WTC11 (cell line): ENCODE results near the gene FXYD6. TPM values are rescaled to one million over a fixed set of nuclear protein-coding genes. Genes with fewer than 3 reads are reported as not detected.

Experiments used
- ATAC-seq: fragments of 200-7000 bp; cut with Tn5 transposase; 2 replicates; pipeline ENCODE4 v1.10.0; 2021; ENCODE audit warnings: mild to moderate bottlenecking, moderate library complexity
- CTCF ChIA-PET: fragments of 300-600 bp; sonication (Branson Sonifier 250); formaldehyde crosslinking; loops from one replicate; lab custom pipeline; 2021; ENCODE audit warnings: antibody characterized with exemption; lab: Charles Lee
- POLR2A ChIA-PET: fragments of 350-600 bp; sonication (Branson Sonifier 250); formaldehyde crosslinking; loops from one replicate; lab custom pipeline; 2021; ENCODE audit warnings: antibody characterized with exemption; lab: Charles Lee
- DNase-seq: peaks from one replicate; pipeline ENCODE4 v3.0.0; 2021; ENCODE audit warnings: low spot score
- H3K27ac Mint-ChIP-seq: 2 replicates; pipeline ENCODE4 v1.8.0; 2021; ENCODE audit warnings: mixed read lengths
- H3K27me3 Mint-ChIP-seq: 2 replicates; pipeline ENCODE4 v1.8.0; 2021; ENCODE audit warnings: low read depth, mild to moderate bottlenecking, moderate library complexity, mixed read lengths
- H3K36me3 Mint-ChIP-seq: 2 replicates; pipeline ENCODE4 v1.8.0; 2021; ENCODE audit warnings: mixed read lengths
- H3K4me1 Mint-ChIP-seq: 2 replicates; pipeline ENCODE4 v1.8.0; 2022; ENCODE audit warnings: mixed read lengths
- H3K4me3 Mint-ChIP-seq: 2 replicates; pipeline ENCODE4 v1.8.0; 2021; ENCODE audit warnings: mild to moderate bottlenecking, moderate library complexity, mixed read lengths
- H3K9me3 Mint-ChIP-seq: 2 replicates; pipeline ENCODE4 v1.8.0; 2021; ENCODE audit warnings: mixed read lengths
- GTF2I ChIP-seq: fragments of 250-450 bp; sonication (Bioruptor Pico); conservative IDR thresholded peaks from 2 replicates; pipeline ENCODE4 v1.4.0; 2021; ENCODE audit warnings: mild to moderate bottlenecking
- JUN ChIP-seq: sonication (generic); formaldehyde crosslinking; IDR thresholded peaks from 2 replicates; pipeline ENCODE4 v1.8.0; 2023; ENCODE audit warnings: mild to moderate bottlenecking, missing genetic modification reagents
- NFATC4 ChIP-seq: fragments of 250-450 bp; sonication (Bioruptor Pico); IDR thresholded peaks from 2 replicates; pipeline ENCODE4 v1.9.0; 2021; ENCODE audit warnings: mild to moderate bottlenecking
- PRRX2 ChIP-seq: fragments of 250-450 bp; sonication (Bioruptor Pico); IDR thresholded peaks from 2 replicates; pipeline ENCODE4 v1.8.0; 2021; ENCODE audit warnings: mild to moderate bottlenecking
- ZNF263 ChIP-seq: sonication (generic); formaldehyde crosslinking; IDR thresholded peaks from 2 replicates; pipeline ENCODE4 v1.8.1; 2022; ENCODE audit warnings: low read depth, mild to moderate bottlenecking, moderate library complexity, missing genetic modification reagents
- total RNA-seq: library from RNA; stranded (reverse); gene quantifications from 3 replicates; pipeline ENCODE4 v1.2.3, GENCODE V29; 2021
- TF ChIP-seq, protein P1 (sequence below): fragments of 250-450 bp; sonication (Bioruptor Pico); IDR thresholded peaks from 2 replicates; pipeline ENCODE4 v1.9.0; 2021; ENCODE audit warnings: mild to moderate bottlenecking
- TF ChIP-seq, protein P2 (sequence below): sonication (generic); formaldehyde crosslinking; IDR thresholded peaks from 2 replicates; pipeline ENCODE4 v1.8.0; 2022; ENCODE audit warnings: mild to moderate bottlenecking, missing genetic modification reagents
- TF ChIP-seq, protein P3 (sequence below): sonication (generic); formaldehyde crosslinking; IDR thresholded peaks from 2 replicates; pipeline ENCODE4 v1.8.1; 2023; ENCODE audit warnings: mild to moderate bottlenecking, moderate library complexity, missing genetic modification reagents
- TF ChIP-seq, protein P4 (sequence below): sonication (generic); formaldehyde crosslinking; IDR thresholded peaks from 2 replicates; pipeline ENCODE4 v1.8.0; 2022; ENCODE audit warnings: mild to moderate bottlenecking, missing genetic modification reagents
- TF ChIP-seq, protein P5 (sequence below): sonication (generic); formaldehyde crosslinking; IDR thresholded peaks from 2 replicates; pipeline ENCODE4 v1.8.1; 2023; ENCODE audit warnings: mild to moderate bottlenecking, missing genetic modification reagents, moderate library complexity

The FXYD6 gene
- total RNA-seq, 1 experiment from 2014 or later: 26.2 TPM

DNA sequence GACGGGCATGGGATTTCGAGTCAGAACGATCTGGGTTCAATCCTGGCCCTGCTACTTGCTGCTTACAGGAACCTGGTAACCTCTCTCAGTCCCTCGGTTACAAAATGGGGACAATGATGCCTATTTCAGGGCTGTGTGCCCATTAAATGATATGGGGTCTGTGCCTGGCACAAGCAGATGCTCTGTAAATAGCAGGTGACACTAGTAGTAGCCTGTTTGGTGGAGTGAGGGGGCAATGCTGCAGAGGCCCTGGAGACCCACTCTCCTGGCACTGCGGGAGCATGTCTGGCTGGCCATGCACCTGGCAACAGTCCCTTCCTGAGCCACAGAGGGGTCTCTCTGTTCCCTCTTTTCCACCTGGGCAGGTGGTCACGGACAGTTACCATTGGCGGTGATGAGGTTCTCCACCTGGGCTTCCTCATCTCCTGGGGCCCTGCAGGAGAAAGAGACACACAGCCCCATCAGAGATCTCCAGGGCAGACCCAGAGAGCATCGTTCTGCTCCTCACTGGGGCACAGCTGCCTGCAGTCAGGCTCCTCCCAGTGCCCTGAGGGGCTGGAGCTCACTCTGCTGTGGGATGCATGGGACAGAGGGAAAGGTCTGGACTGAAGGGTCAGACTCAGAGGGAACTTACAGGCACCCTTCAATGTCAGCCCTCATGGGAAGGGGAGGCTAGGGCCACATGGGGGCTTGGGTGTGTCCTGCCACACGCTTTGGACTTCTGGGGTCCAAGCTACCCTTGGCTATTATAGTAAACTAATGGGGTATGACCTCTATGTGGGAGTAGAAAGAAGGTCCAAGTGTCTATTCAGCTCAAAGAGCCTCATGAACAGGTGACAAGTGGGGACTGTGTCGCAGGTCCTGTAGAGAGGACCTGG lies 36.3 kb downstream of the FXYD6 start:
- H3K27me3 Mint-ChIP-seq: no peaks in the 10 kb centered on the region
- H3K4me3 Mint-ChIP-seq: no peak overlapping the region
- TF ChIP-seq, protein P1, sequence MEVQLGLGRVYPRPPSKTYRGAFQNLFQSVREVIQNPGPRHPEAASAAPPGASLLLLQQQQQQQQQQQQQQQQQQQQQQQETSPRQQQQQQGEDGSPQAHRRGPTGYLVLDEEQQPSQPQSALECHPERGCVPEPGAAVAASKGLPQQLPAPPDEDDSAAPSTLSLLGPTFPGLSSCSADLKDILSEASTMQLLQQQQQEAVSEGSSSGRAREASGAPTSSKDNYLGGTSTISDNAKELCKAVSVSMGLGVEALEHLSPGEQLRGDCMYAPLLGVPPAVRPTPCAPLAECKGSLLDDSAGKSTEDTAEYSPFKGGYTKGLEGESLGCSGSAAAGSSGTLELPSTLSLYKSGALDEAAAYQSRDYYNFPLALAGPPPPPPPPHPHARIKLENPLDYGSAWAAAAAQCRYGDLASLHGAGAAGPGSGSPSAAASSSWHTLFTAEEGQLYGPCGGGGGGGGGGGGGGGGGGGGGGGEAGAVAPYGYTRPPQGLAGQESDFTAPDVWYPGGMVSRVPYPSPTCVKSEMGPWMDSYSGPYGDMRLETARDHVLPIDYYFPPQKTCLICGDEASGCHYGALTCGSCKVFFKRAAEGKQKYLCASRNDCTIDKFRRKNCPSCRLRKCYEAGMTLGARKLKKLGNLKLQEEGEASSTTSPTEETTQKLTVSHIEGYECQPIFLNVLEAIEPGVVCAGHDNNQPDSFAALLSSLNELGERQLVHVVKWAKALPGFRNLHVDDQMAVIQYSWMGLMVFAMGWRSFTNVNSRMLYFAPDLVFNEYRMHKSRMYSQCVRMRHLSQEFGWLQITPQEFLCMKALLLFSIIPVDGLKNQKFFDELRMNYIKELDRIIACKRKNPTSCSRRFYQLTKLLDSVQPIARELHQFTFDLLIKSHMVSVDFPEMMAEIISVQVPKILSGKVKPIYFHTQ (CRISPR knock-in tag): no peak
- TF ChIP-seq, protein P2, sequence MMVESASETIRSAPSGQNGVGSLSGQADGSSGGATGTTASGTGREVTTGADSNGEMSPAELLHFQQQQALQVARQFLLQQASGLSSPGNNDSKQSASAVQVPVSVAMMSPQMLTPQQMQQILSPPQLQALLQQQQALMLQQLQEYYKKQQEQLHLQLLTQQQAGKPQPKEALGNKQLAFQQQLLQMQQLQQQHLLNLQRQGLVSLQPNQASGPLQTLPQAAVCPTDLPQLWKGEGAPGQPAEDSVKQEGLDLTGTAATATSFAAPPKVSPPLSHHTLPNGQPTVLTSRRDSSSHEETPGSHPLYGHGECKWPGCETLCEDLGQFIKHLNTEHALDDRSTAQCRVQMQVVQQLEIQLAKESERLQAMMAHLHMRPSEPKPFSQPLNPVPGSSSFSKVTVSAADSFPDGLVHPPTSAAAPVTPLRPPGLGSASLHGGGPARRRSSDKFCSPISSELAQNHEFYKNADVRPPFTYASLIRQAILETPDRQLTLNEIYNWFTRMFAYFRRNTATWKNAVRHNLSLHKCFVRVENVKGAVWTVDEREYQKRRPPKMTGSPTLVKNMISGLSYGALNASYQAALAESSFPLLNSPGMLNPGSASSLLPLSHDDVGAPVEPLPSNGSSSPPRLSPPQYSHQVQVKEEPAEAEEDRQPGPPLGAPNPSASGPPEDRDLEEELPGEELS: no peak
- TF ChIP-seq PRRX2 (CRISPR knock-in tag) (no peak), JUN (CRISPR knock-in tag) (no peak), GTF2I (CRISPR knock-in tag) (no peak), ZNF263 (CRISPR knock-in tag) (no peak), NFATC4 (CRISPR knock-in tag) (no peak)
- no peak for DNase-seq
- H3K27ac Mint-ChIP-seq: no peak overlapping the region
- H3K9me3 Mint-ChIP-seq: no peaks in the 10 kb centered on the region
- peaks cover 16% of the 10 kb centered on the region for H3K4me1 Mint-ChIP-seq
- ChIA-PET CTCF (interaction anchor here (4.2 kb wide), 1 partner anchor 107 kb away, joined by 17 read pairs; no protein-coding TSS in a partner anchor), POLR2A (no interaction called here)
- no peaks in the 10 kb centered on the region for H3K36me3 Mint-ChIP-seq
- no peak for ATAC-seq

DNA sequence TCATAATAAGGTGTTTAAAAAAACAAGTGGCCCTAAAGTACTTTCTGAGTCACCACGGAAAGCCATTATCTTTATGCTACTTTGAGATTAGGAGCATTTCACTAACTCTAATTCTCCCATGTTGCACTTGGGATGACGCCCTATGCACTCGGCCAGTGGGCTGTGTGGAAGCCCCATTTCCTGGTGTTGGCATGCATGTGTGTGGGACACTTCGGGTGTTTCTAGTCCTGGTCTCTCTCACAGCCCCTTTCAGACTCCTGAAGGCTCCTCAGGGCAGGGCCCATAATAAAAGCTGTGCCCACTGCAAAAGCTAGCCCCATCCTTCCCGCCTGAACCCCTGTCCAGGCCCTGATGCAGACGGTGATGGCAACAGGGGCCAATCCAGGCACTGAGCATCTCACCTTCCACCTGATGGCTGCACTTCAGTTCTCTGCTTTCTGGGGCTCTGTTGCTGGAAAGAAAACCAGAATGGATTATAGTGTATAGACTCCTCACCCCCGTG lies 37.0 kb downstream of the FXYD6 start:
- TF ChIP-seq, protein P3, sequence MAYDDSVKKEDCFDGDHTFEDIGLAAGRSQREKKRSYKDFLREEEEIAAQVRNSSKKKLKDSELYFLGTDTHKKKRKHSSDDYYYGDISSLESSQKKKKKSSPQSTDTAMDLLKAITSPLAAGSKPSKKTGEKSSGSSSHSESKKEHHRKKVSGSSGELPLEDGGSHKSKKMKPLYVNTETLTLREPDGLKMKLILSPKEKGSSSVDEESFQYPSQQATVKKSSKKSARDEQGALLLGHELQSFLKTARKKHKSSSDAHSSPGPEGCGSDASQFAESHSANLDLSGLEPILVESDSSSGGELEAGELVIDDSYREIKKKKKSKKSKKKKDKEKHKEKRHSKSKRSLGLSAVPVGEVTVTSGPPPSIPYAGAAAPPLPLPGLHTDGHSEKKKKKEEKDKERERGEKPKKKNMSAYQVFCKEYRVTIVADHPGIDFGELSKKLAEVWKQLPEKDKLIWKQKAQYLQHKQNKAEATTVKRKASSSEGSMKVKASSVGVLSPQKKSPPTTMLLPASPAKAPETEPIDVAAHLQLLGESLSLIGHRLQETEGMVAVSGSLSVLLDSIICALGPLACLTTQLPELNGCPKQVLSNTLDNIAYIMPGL (CRISPR knock-in tag): no peak
- H3K4me1 Mint-ChIP-seq: peaks cover 16% of the 10 kb centered on the region
- ChIA-PET CTCF (interaction anchor here (4.2 kb wide), 1 partner anchor 107 kb away, joined by 17 read pairs; no protein-coding TSS in a partner anchor), POLR2A (no interaction called here)
- no peaks in the 10 kb centered on the region for H3K9me3 Mint-ChIP-seq
- no peak for ATAC-seq
- no peak for DNase-seq
- no peaks in the 10 kb centered on the region for H3K36me3 Mint-ChIP-seq
- no peak overlapping the region for H3K4me3 Mint-ChIP-seq
- H3K27ac Mint-ChIP-seq: no peak overlapping the region
- no peaks in the 10 kb centered on the region for H3K27me3 Mint-ChIP-seq

DNA sequence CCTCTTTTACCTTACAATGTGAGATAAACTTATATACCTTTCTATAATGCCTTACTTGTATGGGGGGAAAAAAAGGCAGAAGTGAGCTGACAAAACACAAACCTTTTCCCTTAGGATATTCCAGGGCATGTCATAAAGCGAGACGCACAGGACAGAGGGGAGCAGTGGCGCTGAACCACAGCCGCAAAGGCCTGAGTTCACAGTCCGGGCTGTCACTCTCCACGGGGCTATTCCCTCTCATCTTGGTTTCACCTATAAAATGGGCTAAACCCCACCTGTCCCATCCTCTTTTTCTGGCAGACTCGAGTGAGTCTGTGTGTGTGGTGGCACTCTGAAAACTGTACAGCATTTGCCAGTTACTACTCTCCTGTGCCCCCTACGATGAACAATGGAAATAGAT lies 37.6 kb downstream of the FXYD6 start:
- Mint-ChIP-seq H3K36me3 (no peaks in the 10 kb centered on the region), H3K4me3 (no peak overlapping the region)
- DNase-seq: no peak
- TF ChIP-seq, protein P4, sequence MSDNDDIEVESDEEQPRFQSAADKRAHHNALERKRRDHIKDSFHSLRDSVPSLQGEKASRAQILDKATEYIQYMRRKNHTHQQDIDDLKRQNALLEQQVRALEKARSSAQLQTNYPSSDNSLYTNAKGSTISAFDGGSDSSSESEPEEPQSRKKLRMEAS (CRISPR knock-in tag): no peak
- TF ChIP-seq, protein P5, sequence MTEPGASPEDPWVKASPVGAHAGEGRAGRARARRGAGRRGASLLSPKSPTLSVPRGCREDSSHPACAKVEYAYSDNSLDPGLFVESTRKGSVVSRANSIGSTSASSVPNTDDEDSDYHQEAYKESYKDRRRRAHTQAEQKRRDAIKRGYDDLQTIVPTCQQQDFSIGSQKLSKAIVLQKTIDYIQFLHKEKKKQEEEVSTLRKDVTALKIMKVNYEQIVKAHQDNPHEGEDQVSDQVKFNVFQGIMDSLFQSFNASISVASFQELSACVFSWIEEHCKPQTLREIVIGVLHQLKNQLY (CRISPR knock-in tag): no peak
- no peak for TF ChIP-seq PRRX2 (CRISPR knock-in tag)
- TF ChIP-seq, all 79 proteins: peak for 0
- CTCF ChIA-PET: interaction anchor here (4.2 kb wide), 1 partner anchor 108 kb away, joined by 17 read pairs; no protein-coding TSS in a partner anchor
- POLR2A ChIA-PET: no interaction called here
- Mint-ChIP-seq H3K27me3 (no peaks in the 10 kb centered on the region), H3K27ac (no peak overlapping the region), H3K9me3 (no peaks in the 10 kb centered on the region), H3K4me1 (peaks cover 16% of the 10 kb centered on the region)
- no peak for ATAC-seq
